DOHH2 (cell line): Measurements from ENCODE around the gene KDM1A.

Experiments used
- CTCF ChIP-seq: fragments of 200-600 bp; sonication (generic); IDR thresholded peaks from one replicate; pipeline ENCODE4 v1.5.1; 2014; ENCODE audit warnings: antibody characterized with exemption, mild to moderate bottlenecking, low read depth, low read length; ENCODE audit not compliant: poor library complexity, severe bottlenecking
- EZH2phosphoT487 ChIP-seq: fragments of 200-600 bp; sonication (generic); IDR thresholded peaks from 2 replicates; pipeline ENCODE4 v1.6.1; 2017; ENCODE audit warnings: borderline replicate concordance, mild to moderate bottlenecking, antibody characterized with exemption, low read length, moderate library complexity, mixed read lengths

GRCh38 chr1:23132033-23132432, 112.8 kb downstream of the KDM1A start:
- TF ChIP-seq EZH2phosphoT487, result no peak
- no peak for TF ChIP-seq CTCF
